OCI-LY1 (cell line): ENCODE measurements around the gene PSMG4.

Experiments
- CTCF ChIP-seq: fragments of 200-600 bp; sonication (generic), shearing (Covaris generic); IDR thresholded peaks from 2 replicates; pipeline ENCODE4 v1.5.1; 2017; ENCODE audit warnings: mild to moderate bottlenecking, antibody characterized with exemption, low read length, moderate library complexity, mixed read lengths
- EZH2 ChIP-seq: fragments of 200-600 bp; sonication (generic), shearing (Covaris generic); IDR thresholded peaks from 2 replicates; pipeline ENCODE4 v1.8.0; 2017; ENCODE audit warnings: borderline replicate concordance, mixed run types, mild to moderate bottlenecking, antibody characterized with exemption, low read length, moderate library complexity, mixed read lengths

- TF ChIP-seq EZH2, result no peak
- no peak for TF ChIP-seq CTCF
Measured at GRCh38 chr6:3232017-3232945, 26.5 kb upstream of the PSMG4 start.
